ENCODE measurements around the gene ROM1.
"Not testable (repeated sequence)": the region's sequence is repeated elsewhere in the genome, so short reads cannot be mapped to it uniquely, and the experiment has no call there.

ROM1 gene, protein sequence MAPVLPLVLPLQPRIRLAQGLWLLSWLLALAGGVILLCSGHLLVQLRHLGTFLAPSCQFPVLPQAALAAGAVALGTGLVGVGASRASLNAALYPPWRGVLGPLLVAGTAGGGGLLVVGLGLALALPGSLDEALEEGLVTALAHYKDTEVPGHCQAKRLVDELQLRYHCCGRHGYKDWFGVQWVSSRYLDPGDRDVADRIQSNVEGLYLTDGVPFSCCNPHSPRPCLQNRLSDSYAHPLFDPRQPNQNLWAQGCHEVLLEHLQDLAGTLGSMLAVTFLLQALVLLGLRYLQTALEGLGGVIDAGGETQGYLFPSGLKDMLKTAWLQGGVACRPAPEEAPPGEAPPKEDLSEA

GRCh38 chr11:62612366-62613290 is at the start of gene ROM1, which contains the start of gene EML3:
ROM1 (plus strand) TSS chr11:62613257; CDS start chr11:62613282, 25 bp downstream.
EML3 (minus strand) TSS chr11:62612775; CDS start chr11:62612457, 318 bp downstream.
- DNase-seq = peak; percentile 63 to 73

DNA sequence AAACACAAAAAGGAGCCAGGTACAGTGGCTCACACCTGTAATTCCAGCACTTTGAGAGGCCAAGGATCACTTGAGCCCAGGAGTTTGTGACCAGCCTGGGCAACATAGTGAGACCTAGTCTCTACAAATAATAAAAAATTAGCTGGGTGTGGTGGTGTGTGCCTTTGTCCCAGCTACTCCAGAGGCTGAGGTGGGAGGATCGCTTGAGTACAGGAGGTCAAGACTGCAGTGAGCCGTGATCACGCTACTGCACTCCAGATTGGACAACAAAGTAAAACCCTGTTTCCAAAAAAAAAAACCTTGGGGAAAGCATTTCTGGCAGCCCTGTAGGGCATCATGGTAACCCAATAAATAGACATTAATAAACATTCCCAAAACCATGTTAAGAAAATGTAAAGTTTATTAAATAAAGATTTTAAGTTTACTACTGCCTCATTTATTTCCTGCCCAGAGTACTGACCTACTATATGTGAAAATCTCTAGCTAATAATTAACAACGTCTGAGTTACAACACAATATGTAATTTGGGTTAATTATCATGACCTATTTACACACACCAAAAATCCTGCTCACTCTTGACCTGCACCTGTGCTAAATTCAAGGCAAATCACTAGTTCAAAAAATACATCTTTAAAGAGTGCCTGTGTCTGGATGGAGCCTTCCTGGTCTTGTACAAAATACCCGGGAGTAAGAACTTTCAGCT is 47.8 kb upstream of the ROM1 start:
- DNase-seq = no peak

GRCh38 chr11:62566247-62566646 is 46.8 kb upstream of the ROM1 start:
- no peak for DNase-seq

- no peak for DNase-seq
Observed at GRCh38 chr11:62567018-62567633, 45.9 kb upstream of the ROM1 start.

DNA sequence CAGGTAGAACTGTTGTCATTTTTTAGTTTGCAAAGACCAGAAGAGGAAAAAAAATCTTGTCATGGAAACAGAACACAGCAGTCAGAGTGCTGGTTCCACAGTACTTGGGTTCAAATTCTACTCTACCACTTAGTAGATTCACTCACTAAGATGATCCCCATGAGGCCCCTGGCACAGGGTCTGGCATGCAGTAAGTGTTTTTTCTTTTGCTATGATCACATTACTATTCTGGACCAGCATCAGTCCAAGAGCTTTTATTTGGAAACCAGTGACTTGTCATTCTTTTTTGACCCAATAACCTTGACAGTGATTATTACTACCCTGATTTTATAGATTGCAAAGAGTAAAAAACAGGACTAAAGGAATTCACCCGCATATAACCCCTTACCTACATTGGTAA is 43.4 kb upstream of the ROM1 start:
- no peak for DNase-seq

- DNase-seq = not testable (repeated sequence)
Observed at GRCh38 chr11:62570903-62571302, 42.2 kb upstream of the ROM1 start.

DNA sequence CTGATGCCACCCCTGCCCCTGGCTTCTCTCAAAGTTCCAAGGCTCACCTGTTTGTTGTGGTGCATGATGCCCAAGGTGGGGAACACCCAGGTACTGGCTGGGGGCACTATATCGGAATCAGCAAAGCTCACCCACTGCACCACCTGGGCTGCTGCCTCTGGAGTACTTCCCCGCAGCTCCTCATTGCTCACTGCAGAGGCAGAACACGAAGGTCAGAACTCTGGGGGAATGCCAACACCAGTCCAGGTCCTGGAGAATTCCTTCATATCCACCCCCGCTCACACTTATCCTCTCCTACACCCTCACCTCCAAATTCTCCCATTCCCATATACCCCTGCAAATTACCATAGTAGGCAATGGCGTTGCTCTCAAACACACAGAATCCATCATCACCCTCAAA is 41.6 kb upstream of the ROM1 start:
- DNase-seq = not testable (repeated sequence)

DNA sequence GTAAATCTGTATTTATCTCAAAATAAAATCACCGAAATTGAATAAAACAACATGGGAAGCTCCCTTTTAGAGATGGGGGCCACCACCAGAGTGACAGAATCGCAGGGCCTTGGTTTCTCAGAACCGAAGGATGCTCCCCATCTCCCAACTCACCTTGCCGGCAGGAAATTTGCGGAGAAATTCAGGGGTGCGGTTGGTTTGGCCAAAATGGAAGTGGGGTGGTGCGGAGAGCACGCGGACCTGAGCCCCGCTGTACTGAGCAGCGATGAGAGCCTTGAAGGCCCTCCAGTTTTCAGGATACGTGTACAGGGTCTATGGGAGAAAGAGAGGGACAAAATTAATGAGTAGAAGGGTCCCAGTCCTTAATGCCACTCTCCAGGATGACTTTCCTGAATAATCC is 40.6 kb upstream of the ROM1 start:
- no peak for DNase-seq

DNA sequence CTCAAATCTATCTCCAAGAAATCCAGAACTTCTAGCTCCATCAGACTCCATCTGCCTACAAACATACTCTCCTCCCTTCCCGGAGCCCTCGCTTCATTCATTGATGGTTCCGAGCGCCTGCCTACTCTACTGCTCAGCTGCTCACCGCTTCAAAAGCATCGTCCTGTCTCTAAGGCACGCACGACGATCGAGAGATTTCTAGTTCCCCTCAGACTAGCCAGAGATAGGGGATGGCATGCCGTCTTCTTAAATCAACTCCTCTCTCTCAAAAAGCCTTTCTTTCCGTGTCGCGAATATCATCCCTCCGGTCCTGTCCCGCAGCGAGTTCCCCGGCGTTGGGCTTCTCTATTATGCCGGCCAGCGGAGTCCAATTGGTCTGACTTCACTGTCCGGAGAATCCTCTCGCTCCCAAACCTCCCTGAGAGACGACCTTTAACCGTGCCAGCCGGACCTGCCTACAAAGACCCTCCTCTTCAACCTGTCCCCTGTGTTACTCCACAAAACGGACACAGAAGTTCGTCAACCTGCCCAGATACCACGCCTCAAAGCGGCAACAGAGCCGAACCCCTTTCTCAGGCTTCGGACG is 40.0 kb upstream of the ROM1 start:
- peak in 1 of 2 experiments; percentile 10 for DNase-seq

- peak; percentile 99 for DNase-seq
Observed at GRCh38 chr11:62573592-62574362, 39.3 kb upstream of the ROM1 start, which contains the start of gene EEF1G. EEF1G (minus strand) TSS chr11:62573891; CDS start chr11:62573842, 49 bp downstream.

DNA sequence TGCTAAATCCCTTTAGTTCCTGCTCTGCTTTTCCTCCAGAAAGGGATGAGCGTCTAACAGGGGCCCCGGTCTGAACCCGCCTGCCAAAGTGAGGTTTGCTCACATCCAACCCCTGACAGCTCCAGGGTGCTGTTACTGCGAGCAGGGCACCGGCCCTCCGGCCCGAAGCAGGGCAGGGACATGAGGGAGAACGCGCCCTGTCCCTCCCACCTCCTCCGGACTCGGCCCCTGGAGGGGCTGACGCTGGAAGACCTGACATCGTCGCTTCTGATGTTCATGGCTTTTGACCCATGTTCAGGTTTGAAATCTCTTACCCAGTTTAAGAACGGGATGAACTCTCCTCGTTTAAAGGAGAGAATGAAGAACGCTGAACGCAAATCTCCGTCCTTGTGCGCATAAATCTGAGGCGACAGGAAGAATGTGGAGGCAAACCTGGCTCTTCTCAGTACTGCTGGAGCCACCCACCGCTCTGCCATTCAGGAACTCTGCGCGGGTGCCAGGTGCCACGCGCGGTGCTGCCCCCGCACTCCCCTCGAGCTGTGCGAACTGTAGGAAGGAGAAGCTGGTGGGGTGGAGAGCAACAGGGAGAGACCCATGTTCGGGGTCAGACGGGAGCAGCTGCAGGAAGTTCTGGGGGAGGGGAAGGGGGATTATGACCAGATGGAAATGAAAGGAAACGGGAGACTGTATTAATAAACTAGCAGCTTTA is 38.5 kb upstream of the ROM1 start:
- no peak for DNase-seq

DNA sequence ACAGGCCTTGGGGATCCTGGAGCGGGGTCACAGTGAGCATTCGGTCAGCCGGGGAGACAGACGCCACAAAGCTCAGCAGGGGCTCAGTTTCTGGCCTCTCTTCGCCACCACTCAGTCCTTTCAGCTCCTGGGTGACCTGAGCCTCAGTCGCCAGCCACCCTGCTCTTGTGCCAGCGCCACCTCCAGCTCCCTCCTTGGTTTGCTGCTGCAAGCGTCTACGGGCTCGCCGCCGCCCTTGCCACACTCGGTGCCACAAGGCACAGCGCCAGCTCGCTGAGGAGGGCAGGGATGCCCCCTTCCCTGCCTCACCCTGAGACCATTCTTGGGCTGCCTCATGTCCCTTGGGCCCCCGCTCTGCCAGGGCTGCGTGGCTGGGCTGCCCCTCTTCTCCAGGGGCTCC is 37.9 kb upstream of the ROM1 start:
- no peak for DNase-seq

DNA sequence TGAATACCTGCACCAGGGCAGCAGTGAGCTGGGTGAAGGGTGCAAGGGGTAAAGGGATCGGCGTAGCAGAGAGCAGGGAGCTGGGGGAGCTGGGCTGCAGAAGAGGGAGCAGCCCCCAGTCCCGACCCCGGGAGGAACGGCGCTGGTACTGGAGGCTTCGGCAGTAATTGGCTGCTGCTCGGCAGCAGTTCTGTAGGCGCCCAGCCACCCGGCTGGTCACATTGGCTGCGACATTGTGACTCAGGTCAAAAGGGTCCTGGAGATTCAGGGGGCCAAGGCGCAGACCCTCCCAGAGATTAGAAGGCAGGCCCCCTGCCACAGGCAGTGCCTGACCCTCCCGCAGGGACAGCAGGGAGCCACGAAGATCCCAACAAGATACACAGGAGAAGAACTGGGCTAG is 37.2 kb upstream of the ROM1 start:
- DNase-seq = no peak

- DNase-seq = no peak
Observed at GRCh38 chr11:62577046-62577714, 35.9 kb upstream of the ROM1 start.

- DNase-seq = no peak
Observed at GRCh38 chr11:62578541-62578940, 34.5 kb upstream of the ROM1 start.

- no peak for DNase-seq
Observed at GRCh38 chr11:62579252-62579651, 33.8 kb upstream of the ROM1 start.

GRCh38 chr11:62580959-62581715 is 31.9 kb upstream of the ROM1 start:
- DNase-seq = no peak

- DNase-seq = not testable (repeated sequence)
Observed at GRCh38 chr11:62581735-62582134, 31.3 kb upstream of the ROM1 start.

DNA sequence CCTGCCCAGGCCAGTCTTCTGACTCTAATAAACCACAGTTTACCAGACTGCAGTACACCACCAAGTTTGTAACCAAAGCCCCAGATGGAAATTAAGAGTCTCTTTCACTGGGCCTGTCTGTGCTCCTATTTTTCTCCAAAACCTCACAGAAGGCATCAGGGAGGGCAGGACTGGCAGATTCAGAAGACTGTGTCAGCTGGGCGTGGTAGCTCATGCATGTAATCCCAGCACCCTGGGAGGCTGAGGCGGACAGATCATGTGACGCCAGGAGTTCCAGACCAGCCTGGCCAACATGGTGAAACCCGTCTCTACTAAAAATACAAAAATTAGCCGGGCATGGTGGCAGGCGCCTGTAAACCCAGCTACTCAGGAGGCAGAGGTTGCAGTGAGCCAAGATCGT is 27.7 kb upstream of the ROM1 start:
- not testable (repeated sequence) for DNase-seq

Data from AML-193 (cell line).